GM21737 (cell line): ENCODE data around the gene SLAIN1.
A peak's percentile ranks its signal among the peaks of the same experiment; 100 is the strongest.

Experiments
- ATAC-seq: cut with Tn5 transposase; IDR thresholded peaks from one replicate; pipeline ENCODE4 v1.9.1; 2021; ENCODE audit warnings: mild to moderate bottlenecking, moderate library complexity; ENCODE audit not compliant: unreplicated experiment

The SLAIN1 gene

GRCh38 chr13:77703408-77703807, 5.9 kb downstream of the SLAIN1 start:
- ATAC-seq = no peak

GRCh38 chr13:77714119-77714755, 16.8 kb downstream of the SLAIN1 start:
- no peak for ATAC-seq

- ATAC-seq = peak; percentile 53
These were observed 17.9 kb downstream of the SLAIN1 start for GRCh38 chr13:77715233-77715891.

DNA sequence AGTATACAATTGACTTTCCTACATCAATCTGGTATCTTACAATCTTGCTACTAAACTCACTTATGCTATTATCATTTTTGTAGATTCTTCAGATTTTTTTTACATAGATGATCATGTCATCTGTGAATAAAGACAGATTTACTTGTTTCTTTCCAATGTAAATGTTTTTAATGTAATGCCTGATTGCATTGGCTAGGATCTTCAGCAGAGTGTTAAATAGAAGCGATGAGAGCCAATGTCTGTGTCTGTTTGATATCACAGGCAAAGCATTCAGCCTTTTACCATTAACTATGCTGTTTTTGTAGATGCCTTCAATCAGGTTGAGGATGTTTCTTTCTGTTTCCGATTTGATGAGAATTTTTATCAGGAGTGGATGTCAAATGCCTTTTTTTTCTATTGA, 19.2 kb downstream of the SLAIN1 start:
- no peak for ATAC-seq

GRCh38 chr13:77717508-77717907, 20.0 kb downstream of the SLAIN1 start:
- no peak for ATAC-seq

DNA sequence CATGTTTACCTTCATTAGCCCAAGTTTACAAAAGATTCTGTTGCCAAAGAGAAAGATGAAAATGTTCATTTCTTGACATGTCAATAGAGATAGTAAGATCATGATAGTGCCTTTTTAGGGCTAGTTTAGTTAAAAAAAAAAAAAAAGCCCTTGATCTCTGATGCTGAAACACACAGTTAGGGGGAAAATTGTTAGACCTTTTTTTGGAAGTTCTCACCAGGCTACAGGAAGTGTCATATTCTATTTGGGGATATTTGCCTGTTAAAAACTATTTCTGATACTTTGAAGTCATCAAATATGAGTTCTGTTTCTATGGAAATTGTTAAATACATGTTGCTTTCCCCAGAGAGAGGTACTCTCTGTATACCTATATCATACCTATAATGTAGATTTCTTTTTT, 21.6 kb downstream of the SLAIN1 start:
- no peak for ATAC-seq

DNA sequence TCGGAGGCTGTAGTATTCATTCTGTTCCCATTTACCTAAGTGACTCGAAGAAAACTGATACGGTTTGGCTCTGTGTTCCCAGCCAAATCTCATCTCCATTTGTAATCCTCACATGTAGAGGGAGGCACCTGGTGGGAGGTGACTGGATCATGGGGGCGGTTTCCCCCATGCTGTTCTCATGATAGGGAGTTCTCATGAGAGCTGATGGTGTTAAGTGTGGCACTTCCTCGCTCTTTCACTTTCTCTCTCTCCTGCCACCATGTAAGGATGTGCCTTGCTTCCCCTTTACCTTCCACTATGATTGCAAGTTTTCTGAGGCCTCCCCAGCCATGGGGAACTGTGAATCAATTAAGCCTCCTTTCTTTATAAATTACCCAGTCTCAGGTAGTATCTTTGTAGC, 23.5 kb downstream of the SLAIN1 start:
- ATAC-seq = no peak

GRCh38 chr13:77724092-77724491, 26.6 kb downstream of the SLAIN1 start:
- no peak for ATAC-seq

DNA sequence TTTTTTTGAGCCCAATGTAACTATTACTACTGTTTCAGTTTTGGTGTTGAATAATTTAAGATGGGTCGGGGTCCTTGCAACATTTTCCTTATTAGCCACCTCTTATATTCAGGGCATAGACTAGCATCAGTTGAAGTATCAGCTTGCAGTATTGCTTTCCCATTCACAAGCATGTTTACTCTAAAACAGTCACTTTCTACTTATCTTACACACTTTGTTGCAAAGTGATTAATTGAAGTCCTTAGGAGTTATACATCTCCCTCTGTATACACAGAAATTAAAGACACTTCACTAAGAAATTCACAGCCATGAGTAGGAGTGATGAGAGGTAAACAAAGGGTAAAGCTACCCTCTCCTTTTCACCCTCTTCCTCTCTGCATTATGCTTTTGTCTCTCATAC, 27.6 kb downstream of the SLAIN1 start:
- ATAC-seq = no peak

- no peak for ATAC-seq
These were observed 31.0 kb downstream of the SLAIN1 start for GRCh38 chr13:77728265-77729125.

DNA sequence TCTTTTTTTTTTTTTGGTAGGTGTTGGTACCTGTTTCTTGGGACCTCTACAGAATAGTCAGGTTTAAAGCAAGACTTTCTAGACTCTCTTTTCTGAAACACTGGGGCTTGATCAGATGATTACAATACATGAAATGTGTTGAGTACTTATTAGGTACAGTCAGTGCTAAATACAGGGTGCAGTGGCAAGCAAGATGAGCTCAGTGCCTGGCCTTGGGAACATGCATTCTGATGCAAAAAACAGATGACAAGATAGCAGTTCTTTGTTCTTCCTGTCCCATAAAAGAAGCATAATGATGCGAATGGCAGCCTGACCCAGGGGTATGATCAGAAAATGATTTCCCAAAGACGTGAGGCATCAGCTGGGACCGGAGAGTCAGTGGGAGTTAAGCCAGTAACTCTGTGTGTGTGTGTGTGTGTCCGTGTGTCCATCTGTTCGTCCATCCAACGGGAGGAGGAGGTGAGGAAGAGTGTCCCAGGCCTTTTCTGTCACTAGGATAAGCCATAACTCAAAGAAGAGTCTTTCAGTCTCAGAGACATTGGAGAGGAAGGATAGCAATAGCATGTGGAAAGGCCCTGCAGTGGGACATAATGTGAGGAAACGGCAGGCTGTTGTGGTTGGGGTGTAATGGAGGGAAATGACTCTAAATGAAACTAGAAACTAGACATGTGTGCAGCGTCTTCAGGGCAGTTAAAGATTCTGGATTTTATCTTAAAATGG, 32.2 kb downstream of the SLAIN1 start:
- peak; percentile 96 for ATAC-seq

GRCh38 chr13:77730572-77730971, 33.1 kb downstream of the SLAIN1 start:
- no peak for ATAC-seq

GRCh38 chr13:77732287-77732686, 34.8 kb downstream of the SLAIN1 start:
- ATAC-seq = no peak

DNA sequence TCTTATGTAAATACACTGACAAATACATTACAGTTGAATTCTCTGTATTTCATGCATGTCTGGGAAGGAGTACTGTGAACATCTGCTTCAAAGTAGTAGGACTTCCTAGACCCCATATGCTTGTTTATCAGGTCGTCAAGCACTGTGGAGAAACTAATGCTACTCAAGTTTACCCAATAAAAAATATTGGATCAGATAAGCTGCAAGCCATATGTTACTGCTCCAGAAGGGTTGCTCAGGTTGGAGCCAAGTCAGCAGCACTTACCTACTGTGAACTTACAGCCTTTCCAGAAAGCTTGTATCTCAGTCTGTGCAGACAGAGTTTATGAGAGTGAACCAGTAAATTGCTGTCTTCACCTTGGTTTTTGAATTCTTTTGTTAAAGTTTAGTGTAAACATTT, 36.2 kb downstream of the SLAIN1 start:
- ATAC-seq = no peak

- peak; percentile 62 for ATAC-seq
These were observed 40.2 kb downstream of the SLAIN1 start for GRCh38 chr13:77737583-77738200.

- no peak for ATAC-seq
These were observed 42.7 kb downstream of the SLAIN1 start for GRCh38 chr13:77740097-77740735.

DNA sequence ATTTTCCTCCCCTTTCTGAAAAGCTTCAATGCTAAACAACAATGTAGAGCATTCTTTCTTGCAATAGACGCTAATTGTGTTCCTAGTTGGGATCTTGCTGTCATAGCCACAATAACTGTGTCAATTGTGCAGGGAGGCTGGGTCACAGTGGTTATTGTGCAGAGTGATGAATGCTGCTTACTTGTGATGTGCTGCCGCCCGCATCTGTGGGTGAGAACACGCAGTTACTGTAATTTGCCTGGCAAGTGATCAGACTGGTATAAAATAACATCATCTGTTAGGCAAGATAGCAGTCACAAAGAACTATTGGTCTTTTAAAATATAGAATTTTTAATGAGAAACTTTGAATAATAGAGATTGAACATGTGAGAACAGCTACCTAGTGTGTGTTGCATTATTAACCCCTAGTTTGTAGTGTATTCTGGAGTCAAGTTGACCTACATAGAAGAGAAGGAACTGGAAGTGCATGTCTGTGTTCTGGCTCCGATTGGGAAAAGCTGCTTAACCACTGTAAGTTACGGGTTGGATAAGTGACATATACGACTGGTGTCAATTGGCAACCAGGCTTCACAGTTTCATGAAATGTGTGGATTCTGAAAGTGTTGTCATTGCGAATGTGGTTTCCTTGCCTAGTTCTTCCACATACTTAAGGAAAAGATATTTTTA, 43.6 kb downstream of the SLAIN1 start:
- ATAC-seq = no peak

GRCh38 chr13:77741597-77741972, 44.1 kb downstream of the SLAIN1 start:
- no peak for ATAC-seq

DNA sequence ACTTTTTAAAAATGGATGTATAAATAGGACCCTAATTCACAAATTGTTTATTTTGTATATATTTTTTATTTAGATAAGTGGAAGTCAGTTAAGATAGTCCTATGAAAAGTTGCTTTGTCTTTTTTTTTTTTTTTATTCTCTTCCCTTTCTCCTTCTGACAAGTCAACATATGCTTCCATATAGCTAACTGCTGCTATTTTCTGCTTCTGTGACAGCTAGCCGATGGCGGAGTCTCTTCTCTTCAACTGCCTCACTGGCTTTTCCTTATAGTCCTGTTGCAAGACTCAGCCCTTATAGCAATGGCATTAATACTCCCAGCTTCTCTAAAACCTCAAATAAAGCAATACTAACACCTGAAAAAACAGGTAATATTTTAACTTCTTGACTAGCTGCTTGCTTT, 45.3 kb downstream of the SLAIN1 start:
- no peak for ATAC-seq

- no peak for ATAC-seq
These were observed 48.3 kb downstream of the SLAIN1 start for GRCh38 chr13:77745784-77746183.
